Gastroesophageal sphincter (tissue), 3 donors: ENCODE data around the gene OR52E5.

ENCODE experiments used
- POLR2A ChIP-seq, 2 donors: fragments of 450-650 bp; IDR thresholded peaks; one replicate each; pipeline ENCODE4 v1.6.1; 2017; ENCODE audit warnings: antibody characterized with exemption in 2 of 2, mild to moderate bottlenecking in 2 of 2, moderate library complexity in 1 of 2
- POLR2AphosphoS5 ChIP-seq: sonication (generic); formaldehyde crosslinking; IDR thresholded peaks from one replicate; pipeline ENCODE4 v1.6.1; 2017; ENCODE audit warnings: antibody characterized with exemption
- TF ChIP-seq, protein P1 (sequence below), 4 experiments: fragments of 200-600 bp in 2 of 4; fragments of 450-650 bp in 2 of 4; sonication (generic) in 1 of 4; IDR thresholded peaks; one replicate each; pipeline ENCODE4 v1.5.1; 2017 to 2019; ENCODE audit warnings: antibody characterized with exemption in 4 of 4, mild to moderate bottlenecking in 2 of 4, moderate library complexity in 2 of 4

DNA sequence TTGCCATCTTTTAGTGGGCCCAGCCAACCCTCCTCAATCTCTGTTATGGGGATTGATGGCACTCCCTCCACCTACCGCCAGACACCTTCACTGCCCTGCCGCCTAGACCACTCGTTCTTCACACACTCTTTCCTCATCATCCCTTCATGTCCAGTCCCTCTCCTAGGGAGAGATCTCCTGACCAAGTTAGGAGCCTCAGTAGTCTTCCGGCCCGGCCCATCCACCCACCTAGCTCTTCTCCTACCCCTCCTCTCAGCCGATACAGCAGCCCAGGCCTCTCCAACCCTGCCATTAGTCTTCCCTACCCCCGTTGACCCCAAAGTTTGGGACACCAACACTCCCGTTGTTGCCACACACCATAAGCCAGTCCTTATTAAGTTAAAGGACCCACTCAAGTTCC, 38.1 kb downstream of the OR52E5 start:
- TF ChIP-seq, protein P1, sequence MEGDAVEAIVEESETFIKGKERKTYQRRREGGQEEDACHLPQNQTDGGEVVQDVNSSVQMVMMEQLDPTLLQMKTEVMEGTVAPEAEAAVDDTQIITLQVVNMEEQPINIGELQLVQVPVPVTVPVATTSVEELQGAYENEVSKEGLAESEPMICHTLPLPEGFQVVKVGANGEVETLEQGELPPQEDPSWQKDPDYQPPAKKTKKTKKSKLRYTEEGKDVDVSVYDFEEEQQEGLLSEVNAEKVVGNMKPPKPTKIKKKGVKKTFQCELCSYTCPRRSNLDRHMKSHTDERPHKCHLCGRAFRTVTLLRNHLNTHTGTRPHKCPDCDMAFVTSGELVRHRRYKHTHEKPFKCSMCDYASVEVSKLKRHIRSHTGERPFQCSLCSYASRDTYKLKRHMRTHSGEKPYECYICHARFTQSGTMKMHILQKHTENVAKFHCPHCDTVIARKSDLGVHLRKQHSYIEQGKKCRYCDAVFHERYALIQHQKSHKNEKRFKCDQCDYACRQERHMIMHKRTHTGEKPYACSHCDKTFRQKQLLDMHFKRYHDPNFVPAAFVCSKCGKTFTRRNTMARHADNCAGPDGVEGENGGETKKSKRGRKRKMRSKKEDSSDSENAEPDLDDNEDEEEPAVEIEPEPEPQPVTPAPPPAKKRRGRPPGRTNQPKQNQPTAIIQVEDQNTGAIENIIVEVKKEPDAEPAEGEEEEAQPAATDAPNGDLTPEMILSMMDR (IDR thresholded peaks at IDR 0.05) = no peak
- TF ChIP-seq POLR2A (IDR thresholded peaks at IDR 0.05) = no peak
- TF ChIP-seq POLR2AphosphoS5 = no peak
